ENCODE data around the gene COL11A1. TPM values are rescaled to one million over a fixed set of nuclear protein-coding genes. Genes with fewer than 3 reads are reported as not detected.
"Not testable (repeated sequence)": the region's sequence is repeated elsewhere in the genome, so short reads cannot be mapped to it uniquely, and the experiment has no call there.

Gene COL11A1
- polyA plus RNA-seq, 1 donor from 2014 or later, result 4.6 TPM

GRCh38 chr1:102834688-102835320, 273.5 kb downstream of the COL11A1 start:
- Histone ChIP-seq H3K36me3 (ENCODE audit: insufficient read depth, low read length) (no peaks in the 10 kb centered on the region), H3K9ac (ENCODE audit: low read length) (no peak overlapping the region), H3K9me3 (ENCODE audit: low read length) (peaks cover 4% of the 10 kb centered on the region), H3K9me2 (ENCODE audit: insufficient read depth, low read length) (no peaks in the 10 kb centered on the region), H2AFZ (ENCODE audit: low read depth, low read length) (no peak overlapping the region), H3K79me2 (replicated peaks; ENCODE audit: insufficient read depth, low read length) (no peaks in the 10 kb centered on the region), H4K20me1 (ENCODE audit: insufficient read depth) (no peaks in the 10 kb centered on the region), H3K27me3 (ENCODE audit: insufficient read depth, low read depth, low read length) (no peaks in the 10 kb centered on the region), H3K4me3 (ENCODE audit: low read length) (no peak overlapping the region), H3K4me2 (ENCODE audit: low read length) (no peak overlapping the region), H3K27ac (ENCODE audit: low read length) (no peak overlapping the region), H3F3A (ENCODE audit: insufficient read depth, low read length, poor library complexity, severe bottlenecking) (no peaks in the 10 kb centered on the region)
- TF ChIP-seq CTCF (IDR thresholded peaks at IDR 0.05; ENCODE audit: poor library complexity, severe bottlenecking) (no peak), RAD21 (conservative IDR thresholded peaks at IDR 0.05) (no peak), REST (IDR thresholded peaks at IDR 0.05; ENCODE audit: borderline replicate concordance) (no peak), EP300 (conservative IDR thresholded peaks at IDR 0.05; ENCODE audit: poor library complexity, severe bottlenecking) (no peak), TAF1 (IDR thresholded peaks at IDR 0.05; ENCODE audit: low read depth) (no peak), SMC3 (conservative IDR thresholded peaks at IDR 0.05; ENCODE audit: poor library complexity) (no peak), MXI1 (conservative IDR thresholded peaks at IDR 0.05; ENCODE audit: poor library complexity, severe bottlenecking) (no peak)

GRCh38 chr1:102833151-102833550, 275.2 kb downstream of the COL11A1 start:
- no peak overlapping the region for H3K27ac ChIP-seq (ENCODE audit: low read length)
- no peak overlapping the region for H3K4me3 ChIP-seq (ENCODE audit: low read length)
- no peaks in the 10 kb centered on the region for H3F3A ChIP-seq (ENCODE audit: insufficient read depth, low read length, poor library complexity, severe bottlenecking)
- no peak overlapping the region for H3K9ac ChIP-seq (ENCODE audit: low read length)
- H3K9me2 ChIP-seq (ENCODE audit: insufficient read depth, low read length), result no peaks in the 10 kb centered on the region
- no peak overlapping the region for H3K4me2 ChIP-seq (ENCODE audit: low read length)
- H2AFZ ChIP-seq (ENCODE audit: low read depth, low read length), result no peak overlapping the region
- TF ChIP-seq EZH2 (IDR thresholded peaks at IDR 0.05; ENCODE audit: borderline replicate concordance, insufficient read depth, low read length, poor library complexity, severe bottlenecking), result no peak
- no peak for TF ChIP-seq REST (IDR thresholded peaks at IDR 0.05; ENCODE audit: borderline replicate concordance)
- TF ChIP-seq POLR2AphosphoS5 (IDR thresholded peaks at IDR 0.05), result no peak
- TF ChIP-seq TAF1 (IDR thresholded peaks at IDR 0.05; ENCODE audit: low read depth), result no peak
- no peak for TF ChIP-seq CTCF (IDR thresholded peaks at IDR 0.05; ENCODE audit: poor library complexity, severe bottlenecking)
- TF ChIP-seq MXI1 (conservative IDR thresholded peaks at IDR 0.05; ENCODE audit: poor library complexity, severe bottlenecking), result no peak
- TF ChIP-seq SMC3 (conservative IDR thresholded peaks at IDR 0.05; ENCODE audit: poor library complexity), result no peak
- no peak for TF ChIP-seq EP300 (conservative IDR thresholded peaks at IDR 0.05; ENCODE audit: poor library complexity, severe bottlenecking)
- no peak for TF ChIP-seq RAD21 (conservative IDR thresholded peaks at IDR 0.05)
- H3K79me2 ChIP-seq (replicated peaks; ENCODE audit: insufficient read depth, low read length), result no peaks in the 10 kb centered on the region
- H3K9me3 ChIP-seq (ENCODE audit: low read length), result peaks cover 4% of the 10 kb centered on the region
- H3K36me3 ChIP-seq (ENCODE audit: insufficient read depth, low read length), result no peaks in the 10 kb centered on the region
- H4K20me1 ChIP-seq (ENCODE audit: insufficient read depth), result no peaks in the 10 kb centered on the region
- no peaks in the 10 kb centered on the region for H3K27me3 ChIP-seq (ENCODE audit: insufficient read depth, low read depth, low read length)

- H2AFZ ChIP-seq (ENCODE audit: low read depth, low read length); H3F3A ChIP-seq (ENCODE audit: insufficient read depth, low read length, poor library complexity, severe bottlenecking); H3K9ac ChIP-seq (ENCODE audit: low read length); H3K27me3 ChIP-seq (ENCODE audit: insufficient read depth, low read depth, low read length); H3K27ac ChIP-seq (ENCODE audit: low read length); H3K79me2 ChIP-seq (replicated peaks; ENCODE audit: insufficient read depth, low read length); H3K9me3 ChIP-seq (ENCODE audit: low read length); H3K9me2 ChIP-seq (ENCODE audit: insufficient read depth, low read length); H4K20me1 ChIP-seq (ENCODE audit: insufficient read depth); H3K4me2 ChIP-seq (ENCODE audit: low read length); H3K36me3 ChIP-seq (ENCODE audit: insufficient read depth, low read length); H3K4me3 ChIP-seq (ENCODE audit: low read length): not testable (repeated sequence)
Measured at GRCh38 chr1:102826706-102827105, 281.6 kb downstream of the COL11A1 start.

All from neural cell (in vitro differentiated cells).